Smooth muscle cell (in vitro differentiated cells): ENCODE results near the gene FAM120B. TPM values are rescaled to one million over a fixed set of nuclear protein-coding genes. Genes with fewer than 3 reads are reported as not detected.

Experiments
- DNase-seq: peaks from one replicate; lab custom pipeline; 2025; ENCODE audit not compliant: unreplicated experiment; lab: John Stamatoyannopoulos, UW
- H2AFZ ChIP-seq: fragments of 200-600 bp; sonication (generic); 2 replicates; pipeline ENCODE4 v1.6.0; 2016; ENCODE audit warnings: antibody characterized with exemption, low read depth, mild to moderate bottlenecking
- H3F3A ChIP-seq: fragments of 200-600 bp; sonication (generic); 2 replicates; pipeline ENCODE4 v1.6.0; 2017; ENCODE audit warnings: antibody characterized with exemption, low read depth
- H3K27ac ChIP-seq: fragments of 200-600 bp; sonication (generic); 2 replicates; pipeline ENCODE4 v1.5.1; 2016; ENCODE audit warnings: low read depth, mild to moderate bottlenecking
- H3K27me3 ChIP-seq: fragments of 200-600 bp; sonication (generic); 2 replicates; pipeline ENCODE4 v1.6.1; 2016; ENCODE audit warnings: low read depth, mild to moderate bottlenecking
- H3K36me3 ChIP-seq: fragments of 200-600 bp; sonication (generic); 2 replicates; pipeline ENCODE4 v1.5.1; 2016; ENCODE audit warnings: low read depth
- H3K4me1 ChIP-seq: fragments of 200-600 bp; sonication (generic); 2 replicates; pipeline ENCODE4 v1.5.1; 2016; ENCODE audit warnings: low read depth
- H3K4me2 ChIP-seq: fragments of 200-600 bp; sonication (generic); 2 replicates; pipeline ENCODE4 v1.6.0; 2016; ENCODE audit warnings: mild to moderate bottlenecking
- H3K4me3 ChIP-seq: fragments of 200-600 bp; sonication (generic); 2 replicates; pipeline ENCODE4 v1.5.1; 2016; ENCODE audit warnings: mild to moderate bottlenecking
- H3K79me2 ChIP-seq: fragments of 200-600 bp; sonication (generic); 2 replicates; pipeline ENCODE4 v1.6.0; 2016; ENCODE audit warnings: low read depth, mild to moderate bottlenecking
- H3K9ac ChIP-seq: fragments of 200-600 bp; sonication (generic); 2 replicates; pipeline ENCODE4 v1.6.0; 2016; ENCODE audit warnings: low read depth
- H3K9me3 ChIP-seq: fragments of 200-600 bp; sonication (generic); replicated peaks from 2 replicates; pipeline ENCODE4 v1.5.1; 2016; ENCODE audit warnings: low read depth
- H4K20me1 ChIP-seq: fragments of 200-600 bp; sonication (generic); 2 replicates; pipeline ENCODE4 v1.6.0; 2016; ENCODE audit warnings: low read depth
- WGBS: methylation state at CpG from one replicate; pipeline ENCODE4 v1.1.7; 2016; ENCODE audit warnings: low lambda C conversion rate; 5-methylcytosine and 5-hydroxymethylcytosine counted together
- polyA plus RNA-seq: library from polyadenylated mRNA; unstranded; fragments of >200 nt; fragmentation: Nextera tagmentation; extraction: Ambion mirVana; gene quantifications from 2 replicates; pipeline ENCODE4 v1.2.1, GENCODE V29; 2016
- total RNA-seq: library from RNA; depleted of rRNA; stranded (reverse); fragments of >200 nt; gene quantifications from 2 replicates; pipeline ENCODE4 v1.2.3, GENCODE V29; 2014
- TF ChIP-seq, protein P1 (sequence below): fragments of 200-600 bp; sonication (generic); IDR thresholded peaks from 2 replicates; pipeline ENCODE4 v1.5.1; 2017; ENCODE audit warnings: borderline replicate concordance, mild to moderate bottlenecking, antibody characterized with exemption; ENCODE audit not compliant: insufficient read depth, poor library complexity, severe bottlenecking

The FAM120B gene
- total and polyA plus RNA-seq, 2 experiments from 2014 or later: 17.8 to 26.3 TPM

DNA sequence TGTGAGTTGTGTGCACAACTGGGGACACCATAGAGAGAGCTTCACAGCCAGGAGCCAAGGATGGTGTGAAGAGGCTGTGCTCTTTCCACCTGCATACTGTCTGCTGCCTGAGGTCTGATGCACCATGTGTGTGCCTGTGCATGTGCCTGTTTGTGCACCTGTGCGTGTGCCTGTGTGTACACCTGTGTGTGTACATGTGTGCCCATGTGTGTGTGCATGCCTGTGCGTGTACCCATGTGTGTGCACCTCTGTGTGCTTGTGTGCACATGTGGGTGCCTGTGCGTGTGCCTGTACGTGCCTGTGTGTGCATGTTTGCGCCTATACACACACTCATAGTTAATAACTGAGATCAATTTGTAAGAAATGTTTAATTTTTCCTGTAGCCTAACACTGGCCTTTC, 51.3 kb downstream of the FAM120B start:
- H2AFZ ChIP-seq: no peak overlapping the region
- WGBS: 97% methylated on average over 5 of the region's 5 CpGs
- DNase-seq: no peak

GRCh38 chr6:170358496-170358895, 51.9 kb downstream of the FAM120B start:
- Histone ChIP-seq H3K4me1 (no peaks in the 10 kb centered on the region), H3K79me2 (no peaks in the 10 kb centered on the region), H2AFZ (no peak overlapping the region), H3K9ac (no peak overlapping the region), H3K27me3 (no peaks in the 10 kb centered on the region), H3F3A (no peaks in the 10 kb centered on the region), H3K4me3 (no peak overlapping the region), H3K9me3 (no peaks in the 10 kb centered on the region), H3K4me2 (no peak overlapping the region), H4K20me1 (peaks cover 48% of the 10 kb centered on the region), H3K27ac (no peak overlapping the region), H3K36me3 (peaks cover 5% of the 10 kb centered on the region)
- TF ChIP-seq, protein P1, sequence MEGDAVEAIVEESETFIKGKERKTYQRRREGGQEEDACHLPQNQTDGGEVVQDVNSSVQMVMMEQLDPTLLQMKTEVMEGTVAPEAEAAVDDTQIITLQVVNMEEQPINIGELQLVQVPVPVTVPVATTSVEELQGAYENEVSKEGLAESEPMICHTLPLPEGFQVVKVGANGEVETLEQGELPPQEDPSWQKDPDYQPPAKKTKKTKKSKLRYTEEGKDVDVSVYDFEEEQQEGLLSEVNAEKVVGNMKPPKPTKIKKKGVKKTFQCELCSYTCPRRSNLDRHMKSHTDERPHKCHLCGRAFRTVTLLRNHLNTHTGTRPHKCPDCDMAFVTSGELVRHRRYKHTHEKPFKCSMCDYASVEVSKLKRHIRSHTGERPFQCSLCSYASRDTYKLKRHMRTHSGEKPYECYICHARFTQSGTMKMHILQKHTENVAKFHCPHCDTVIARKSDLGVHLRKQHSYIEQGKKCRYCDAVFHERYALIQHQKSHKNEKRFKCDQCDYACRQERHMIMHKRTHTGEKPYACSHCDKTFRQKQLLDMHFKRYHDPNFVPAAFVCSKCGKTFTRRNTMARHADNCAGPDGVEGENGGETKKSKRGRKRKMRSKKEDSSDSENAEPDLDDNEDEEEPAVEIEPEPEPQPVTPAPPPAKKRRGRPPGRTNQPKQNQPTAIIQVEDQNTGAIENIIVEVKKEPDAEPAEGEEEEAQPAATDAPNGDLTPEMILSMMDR: no peak
- WGBS: 100% methylated on average over 6 of the region's 6 CpGs
- DNase-seq: no peak

More for the DNA sequence above, 51.3 kb downstream of the FAM120B start:
- Histone ChIP-seq H3K4me1 (no peaks in the 10 kb centered on the region), H3K4me3 (no peak overlapping the region), H3K9ac (no peak overlapping the region), H3K27ac (no peak overlapping the region), H3K9me3 (no peaks in the 10 kb centered on the region), H3K27me3 (no peaks in the 10 kb centered on the region), H3K79me2 (no peaks in the 10 kb centered on the region), H3K4me2 (no peak overlapping the region), H4K20me1 (peaks cover 48% of the 10 kb centered on the region), H3F3A (no peaks in the 10 kb centered on the region), H3K36me3 (peaks cover 5% of the 10 kb centered on the region)
- TF ChIP-seq, protein P1: no peak

GRCh38 chr6:170360476-170360875, 53.9 kb downstream of the FAM120B start:
- 96% methylated on average over 5 of the region's 5 CpGs for WGBS
- H3K79me2 ChIP-seq: no peaks in the 10 kb centered on the region
- H3K27ac ChIP-seq: no peak overlapping the region
- TF ChIP-seq, protein P1: no peak
- no peaks in the 10 kb centered on the region for H3K4me1 ChIP-seq
- H3K4me2 ChIP-seq: no peak overlapping the region
- H3K36me3 ChIP-seq: no peaks in the 10 kb centered on the region
- H3K9me3 ChIP-seq: no peaks in the 10 kb centered on the region
- H3K9ac ChIP-seq: no peak overlapping the region
- H3F3A ChIP-seq: no peaks in the 10 kb centered on the region
- H2AFZ ChIP-seq: no peak overlapping the region
- peaks cover 59% of the 10 kb centered on the region for H4K20me1 ChIP-seq
- no peak for DNase-seq
- H3K27me3 ChIP-seq: no peaks in the 10 kb centered on the region
- H3K4me3 ChIP-seq: no peak overlapping the region

DNA sequence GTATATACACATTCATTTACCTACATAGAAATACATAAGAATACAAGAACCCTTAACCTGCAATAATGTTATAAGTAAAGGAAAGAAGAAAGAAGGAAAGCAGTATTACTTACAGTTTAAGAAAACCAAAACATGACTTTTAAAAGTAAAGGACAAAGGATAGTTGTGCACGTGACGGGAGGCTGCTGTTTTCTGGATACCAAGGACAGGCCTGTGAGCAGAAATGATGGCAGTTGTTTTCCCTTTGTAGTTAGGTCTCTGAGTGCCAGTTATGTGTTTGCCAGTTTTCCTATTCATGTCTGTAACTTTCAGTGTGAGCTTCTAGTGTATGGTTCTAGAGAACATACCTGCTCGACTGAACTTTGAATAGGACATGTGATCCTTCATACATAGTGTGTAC, 54.8 kb downstream of the FAM120B start:
- Histone ChIP-seq H3K27me3 (no peaks in the 10 kb centered on the region), H3K9ac (no peak overlapping the region), H3K9me3 (no peaks in the 10 kb centered on the region), H2AFZ (no peak overlapping the region), H3K4me3 (no peak overlapping the region), H3F3A (no peaks in the 10 kb centered on the region), H3K79me2 (no peaks in the 10 kb centered on the region), H3K4me1 (no peaks in the 10 kb centered on the region), H4K20me1 (peaks cover 58% of the 10 kb centered on the region), H3K4me2 (no peak overlapping the region), H3K36me3 (no peaks in the 10 kb centered on the region), H3K27ac (no peak overlapping the region)
- TF ChIP-seq, protein P1: no peak
- DNase-seq: no peak
- 97% methylated on average over 3 of the region's 3 CpGs for WGBS
